SK-N-MC (cell line): ENCODE data around the gene ARID1A.
"Not testable (repeated sequence)": the region's sequence is repeated elsewhere in the genome, so short reads cannot be mapped to it uniquely, and the experiment has no call there.

ENCODE experiments used
- DNase-seq: peaks from one replicate; pipeline ENCODE4 v3.0.0-alpha.2; 2011; ENCODE audit warnings: low read depth, low spot score
- H3K27ac ChIP-seq: fragments of 200-600 bp; sonication (generic); 2 replicates; pipeline ENCODE4 v1.5.1; 2016; ENCODE audit warnings: mixed run types
- H3K36me3 ChIP-seq: fragments of 200-600 bp; sonication (generic); 2 replicates; pipeline ENCODE4 v1.6.1; 2017; ENCODE audit warnings: antibody characterized with exemption, low read length, mixed read lengths; ENCODE audit not compliant: insufficient read depth
- H3K4me3 ChIP-seq: fragments of 200-600 bp; sonication (generic); 2 replicates; pipeline ENCODE4 v1.5.1; 2016
- H3K9ac ChIP-seq: fragments of 200-600 bp; sonication (generic); 2 replicates; pipeline ENCODE4 v1.8.0; 2017; ENCODE audit warnings: mixed run types, mixed read lengths; ENCODE audit not compliant: insufficient read length
- H3K9me3 ChIP-seq: fragments of 200-600 bp; sonication (generic); 2 replicates; pipeline ENCODE4 v1.6.1; 2017; ENCODE audit warnings: low read depth, mild to moderate bottlenecking, antibody characterized with exemption, low read length, moderate library complexity, mixed read lengths
- EZH2 ChIP-seq: fragments of 200-600 bp; sonication (generic); IDR thresholded peaks from one replicate; pipeline ENCODE4 v1.6.1; 2017; ENCODE audit warnings: antibody characterized with exemption
- FOXP2 ChIP-seq: optimal IDR thresholded peaks from 2 replicates; pipeline ENCODE3; 2011; ENCODE audit warnings: mild to moderate bottlenecking, moderate library complexity; ENCODE audit not compliant: insufficient read depth; ENCODE audit errors: extremely low read length, control extremely low read depth
- POLR2AphosphoS5 ChIP-seq: IDR thresholded peaks from 2 replicates; pipeline ENCODE4 v1.6.1; 2012; ENCODE audit warnings: mild to moderate bottlenecking, low read depth, low read length, borderline replicate concordance

The ARID1A gene

DNA sequence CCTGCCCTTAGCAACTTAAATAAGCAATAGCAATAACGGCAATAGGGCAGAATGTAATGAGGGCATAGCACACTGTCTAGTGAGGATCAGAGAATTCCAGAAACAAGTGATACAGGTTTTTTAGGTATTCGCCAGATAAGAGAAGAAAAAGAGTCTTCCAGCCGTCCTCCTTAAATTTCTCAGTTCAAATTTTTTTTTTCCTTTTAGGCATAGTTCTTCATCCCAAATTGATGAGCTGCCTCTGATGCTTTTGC is 93.7 kb downstream of the ARID1A start:
- no peak for TF ChIP-seq POLR2AphosphoS5
- TF ChIP-seq FOXP2: no peak
- TF ChIP-seq EZH2: no peak
- no peak for DNase-seq
- Histone ChIP-seq H3K9ac (no peak overlapping the region), H3K4me3 (no peak overlapping the region), H3K27ac (no peak overlapping the region), H3K9me3 (no peaks in the 10 kb centered on the region), H3K36me3 (no peaks in the 10 kb centered on the region)

- Histone ChIP-seq H3K27ac (no peak overlapping the region), H3K9me3 (no peaks in the 10 kb centered on the region), H3K9ac (no peak overlapping the region), H3K36me3 (no peaks in the 10 kb centered on the region), H3K4me3 (no peak overlapping the region)
- TF ChIP-seq EZH2: no peak
- no peak for TF ChIP-seq FOXP2
- no peak for TF ChIP-seq POLR2AphosphoS5
- DNase-seq: no peak
Measured at GRCh38 chr1:26789931-26790330, 94.1 kb downstream of the ARID1A start.

GRCh38 chr1:26790551-26790953 is 94.7 kb downstream of the ARID1A start:
- DNase-seq: no peak
- no peak overlapping the region for H3K9ac ChIP-seq
- H3K4me3 ChIP-seq: no peak overlapping the region
- no peaks in the 10 kb centered on the region for H3K36me3 ChIP-seq
- H3K9me3 ChIP-seq: no peaks in the 10 kb centered on the region
- no peak for TF ChIP-seq FOXP2
- H3K27ac ChIP-seq: no peak overlapping the region

DNA sequence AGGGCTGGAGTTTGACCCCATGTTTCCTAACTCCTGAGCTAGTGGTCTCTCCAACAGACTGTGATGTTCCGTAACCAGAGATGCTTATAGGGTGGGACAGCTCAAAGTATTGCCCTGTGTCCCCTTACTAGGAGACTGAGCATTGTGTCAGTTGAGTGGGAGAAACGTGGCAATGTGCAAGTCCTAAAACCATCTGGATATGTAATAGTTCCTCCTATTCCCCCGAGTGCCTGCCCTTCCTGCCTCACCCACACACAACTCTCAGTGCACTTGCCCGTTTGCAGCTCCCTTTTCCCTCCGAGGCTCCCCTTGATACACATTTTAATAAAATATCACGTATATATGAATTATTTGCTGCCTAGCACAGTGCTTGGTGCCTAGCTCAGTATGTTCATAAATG is 95.3 kb downstream of the ARID1A start:
- DNase-seq: no peak
- TF ChIP-seq EZH2 (no peak), POLR2AphosphoS5 (no peak), FOXP2 (no peak)
- Histone ChIP-seq H3K27ac (no peak overlapping the region), H3K9me3 (no peaks in the 10 kb centered on the region), H3K4me3 (no peak overlapping the region), H3K36me3 (no peaks in the 10 kb centered on the region), H3K9ac (no peak overlapping the region)

DNA sequence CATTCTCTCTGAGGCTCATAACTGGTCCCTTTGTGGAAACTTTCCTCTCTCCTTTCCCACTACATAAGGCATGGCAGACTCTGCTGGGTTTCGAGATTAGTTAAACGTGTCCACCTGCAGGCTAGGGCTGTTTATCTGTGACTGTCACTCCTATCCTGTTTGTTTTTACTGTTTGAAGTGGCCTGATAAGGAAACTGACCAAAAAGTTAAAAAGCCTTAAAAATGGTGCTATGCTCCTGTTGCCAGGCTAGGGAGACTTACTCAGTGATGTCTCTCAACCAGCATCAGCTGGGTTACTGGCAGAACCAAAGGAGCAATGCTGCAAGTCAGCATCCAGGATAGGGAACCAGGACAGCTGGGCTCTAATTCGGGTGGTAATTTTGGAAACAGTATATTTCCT is 95.8 kb downstream of the ARID1A start:
- no peaks in the 10 kb centered on the region for H3K9me3 ChIP-seq
- H3K9ac ChIP-seq: no peak overlapping the region
- H3K27ac ChIP-seq: no peak overlapping the region
- no peak overlapping the region for H3K4me3 ChIP-seq
- TF ChIP-seq FOXP2: no peak
- TF ChIP-seq EZH2: no peak
- no peak for TF ChIP-seq POLR2AphosphoS5
- H3K36me3 ChIP-seq: no peaks in the 10 kb centered on the region
- DNase-seq: no peak

DNA sequence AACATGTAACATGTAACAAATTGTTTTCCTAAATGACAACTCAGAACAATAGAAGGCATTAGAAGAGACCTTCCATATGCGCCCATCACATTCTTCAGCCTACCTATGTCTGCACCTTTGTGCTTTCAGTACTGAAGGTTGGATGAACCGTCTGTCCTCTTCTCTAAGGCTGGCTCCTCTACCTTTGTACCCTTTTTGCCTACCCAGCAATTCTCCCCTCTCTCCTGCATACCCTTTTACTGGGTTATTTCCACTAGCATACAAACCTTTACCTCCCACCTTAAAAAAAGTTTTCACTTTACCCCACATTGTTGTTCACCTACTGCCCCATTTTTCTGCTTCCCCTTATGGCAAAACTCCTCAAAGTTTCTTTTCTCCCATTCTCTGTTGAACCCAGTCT is 97.1 kb downstream of the ARID1A start:
- no peak overlapping the region for H3K27ac ChIP-seq
- H3K4me3 ChIP-seq: no peak overlapping the region
- H3K9ac ChIP-seq: no peak overlapping the region
- H3K9me3 ChIP-seq: no peaks in the 10 kb centered on the region
- DNase-seq: no peak
- TF ChIP-seq POLR2AphosphoS5 (no peak), FOXP2 (no peak), EZH2 (no peak)
- H3K36me3 ChIP-seq: no peaks in the 10 kb centered on the region

DNA sequence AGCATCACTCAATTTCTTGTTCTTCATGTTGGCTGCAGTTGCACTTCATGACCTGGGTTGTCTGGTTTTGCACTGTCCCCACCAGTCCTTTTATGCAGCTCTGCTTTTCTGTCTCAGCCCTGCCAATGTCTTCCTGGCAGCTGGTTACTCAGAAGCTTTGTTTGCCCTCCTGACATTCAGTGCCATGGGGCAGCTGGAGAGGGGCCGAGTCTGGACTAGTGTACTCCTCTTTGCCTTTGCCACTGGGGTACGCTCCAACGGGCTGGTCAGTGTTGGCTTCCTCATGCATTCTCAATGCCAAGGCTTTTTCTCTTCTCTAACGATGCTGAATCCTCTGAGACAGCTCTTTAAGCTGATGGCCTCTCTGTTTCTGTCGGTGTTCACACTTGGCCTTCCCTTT is 98.6 kb downstream of the ARID1A start:
- TF ChIP-seq EZH2 (no peak), FOXP2 (no peak), POLR2AphosphoS5 (no peak)
- Histone ChIP-seq H3K9ac (no peak overlapping the region), H3K4me3 (no peak overlapping the region), H3K27ac (no peak overlapping the region), H3K9me3 (no peaks in the 10 kb centered on the region), H3K36me3 (no peaks in the 10 kb centered on the region)
- no peak for DNase-seq

GRCh38 chr1:26797627-26798026 is 101.8 kb downstream of the ARID1A start:
- Histone ChIP-seq H3K9me3 (no peaks in the 10 kb centered on the region), H3K27ac (no peak overlapping the region), H3K9ac (no peak overlapping the region), H3K36me3 (no peaks in the 10 kb centered on the region), H3K4me3 (no peak overlapping the region)
- DNase-seq: no peak
- TF ChIP-seq EZH2: no peak
- TF ChIP-seq POLR2AphosphoS5: no peak
- TF ChIP-seq FOXP2: no peak

DNA sequence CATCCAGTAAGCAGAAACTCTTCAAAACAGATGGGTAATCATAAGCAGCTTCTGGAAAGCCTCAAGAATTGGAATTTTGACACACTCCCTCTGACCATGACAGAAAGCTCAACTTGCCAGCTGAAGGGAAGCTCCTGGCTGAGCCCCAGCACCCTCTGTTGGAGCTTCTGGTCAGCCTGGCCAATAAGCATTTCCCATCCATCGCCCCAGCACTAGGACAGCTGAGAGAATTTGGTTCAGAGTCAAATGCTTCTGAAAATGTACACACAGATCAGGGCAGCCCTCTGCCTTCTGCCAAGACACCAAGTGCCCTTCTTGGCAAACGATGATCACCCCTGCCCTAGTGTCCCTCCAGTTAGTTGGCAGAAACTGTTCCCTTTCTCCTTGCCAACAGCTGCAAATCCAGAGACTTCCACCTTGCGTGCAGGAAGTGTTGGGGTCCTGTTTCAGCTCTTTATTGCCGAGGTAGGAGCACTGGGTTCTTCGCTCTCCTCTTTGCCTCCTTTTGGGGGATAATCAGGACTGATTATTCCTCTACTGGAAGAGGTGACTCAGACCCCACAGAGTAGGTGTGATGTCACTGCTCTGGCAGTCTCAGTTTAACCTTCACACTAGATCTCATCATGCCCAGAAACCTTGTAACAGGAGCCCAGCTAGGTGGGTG is 103.8 kb downstream of the ARID1A start:
- no peak overlapping the region for H3K9ac ChIP-seq
- DNase-seq: no peak
- no peaks in the 10 kb centered on the region for H3K9me3 ChIP-seq
- H3K4me3 ChIP-seq: no peak overlapping the region
- TF ChIP-seq POLR2AphosphoS5 (no peak), FOXP2 (no peak), EZH2 (no peak)
- no peak overlapping the region for H3K27ac ChIP-seq
- H3K36me3 ChIP-seq: no peaks in the 10 kb centered on the region

DNA sequence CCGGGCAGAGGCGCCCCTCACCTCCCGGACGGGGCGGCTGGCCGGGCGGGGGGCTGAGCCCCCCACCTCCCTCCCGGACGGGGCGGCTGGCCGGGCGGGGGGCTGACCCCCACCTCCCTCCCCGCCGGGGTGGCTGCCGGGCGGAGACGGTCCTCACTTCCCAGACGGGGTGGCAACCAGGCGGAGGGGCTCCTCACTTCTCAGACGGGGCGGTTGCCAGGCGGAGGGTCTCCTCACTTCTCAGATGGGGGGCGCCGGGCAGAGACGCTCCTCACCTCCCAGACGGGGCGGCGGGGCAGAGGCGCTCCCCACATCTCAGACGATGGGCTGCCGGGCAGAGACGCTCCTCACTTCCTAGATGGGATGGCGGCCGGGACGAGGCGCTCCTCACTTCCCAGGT is 108.1 kb downstream of the ARID1A start:
- H3K27ac ChIP-seq, H3K9me3 ChIP-seq, H3K36me3 ChIP-seq, H3K9ac ChIP-seq, H3K4me3 ChIP-seq, DNase-seq: not testable (repeated sequence)

DNA sequence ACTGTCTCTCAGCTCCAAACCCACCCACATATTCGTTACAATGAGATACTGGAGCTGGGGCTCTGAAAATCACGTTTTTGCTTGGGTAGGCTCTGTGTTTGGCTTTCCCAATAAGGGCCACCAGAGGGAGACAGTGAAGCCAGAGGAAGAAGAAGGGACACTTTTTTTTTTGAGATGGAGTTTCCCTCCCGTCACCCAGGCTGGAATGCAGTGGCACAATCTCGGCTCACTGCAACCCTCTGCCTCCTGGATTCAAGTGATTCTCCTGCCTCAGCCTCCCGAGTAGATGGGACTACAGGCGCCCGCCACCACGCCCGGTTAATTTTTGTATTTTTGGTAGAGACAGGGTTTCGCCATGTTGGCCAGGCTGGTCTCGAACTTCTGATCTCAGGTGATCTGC is 114.3 kb downstream of the ARID1A start:
- not testable (repeated sequence) for H3K9me3 ChIP-seq, H3K27ac ChIP-seq, DNase-seq, H3K4me3 ChIP-seq, H3K36me3 ChIP-seq, H3K9ac ChIP-seq
